Upper lobe of left lung (tissue), 4 donors: Measurements from ENCODE around the gene MYO5B.

ENCODE experiments used
- EP300 ChIP-seq, 4 donors: sonication (generic); formaldehyde crosslinking; IDR thresholded peaks; one replicate each; pipeline ENCODE4 v1.5.1; 2017; ENCODE audit warnings: antibody characterized with exemption in 4 of 4, control low read depth in 2 of 4
- POLR2A ChIP-seq, 4 donors: fragments of 450-650 bp; IDR thresholded peaks; one replicate each; pipeline ENCODE4 v1.5.1; 2016 to 2017; ENCODE audit warnings: antibody characterized with exemption in 4 of 4, mild to moderate bottlenecking in 2 of 4
- POLR2AphosphoS5 ChIP-seq, 2 donors: sonication (generic); formaldehyde crosslinking; IDR thresholded peaks; one replicate each; pipeline ENCODE4 v1.5.1; 2017; ENCODE audit warnings: antibody characterized with exemption in 2 of 2
- TF ChIP-seq, protein P1 (sequence below), 6 experiments: fragments of 450-650 bp in 4 of 6; fragments of 200-600 bp in 2 of 6; sonication (generic) in 2 of 6; IDR thresholded peaks; one replicate each; pipeline ENCODE4 v1.5.1; 2016 to 2019; ENCODE audit warnings: antibody characterized with exemption in 6 of 6

DNA sequence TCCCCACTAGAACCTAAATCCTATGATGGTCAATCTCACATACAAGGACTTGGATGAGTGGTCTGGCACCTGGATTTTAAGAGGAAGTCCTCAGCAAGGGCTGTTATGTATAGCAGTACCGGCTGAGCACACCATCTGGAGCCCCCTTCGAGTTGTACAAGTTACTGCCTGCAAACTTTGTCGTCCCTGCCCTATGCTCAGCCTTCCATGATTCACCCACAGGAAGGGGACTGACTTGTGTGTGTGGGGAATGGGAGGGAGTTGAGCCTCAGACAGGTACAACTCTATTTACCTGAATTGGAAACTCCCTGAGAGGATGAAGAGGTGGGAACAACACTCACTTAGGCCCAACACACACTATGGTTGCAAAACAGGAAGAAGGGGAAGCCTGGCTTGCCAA, 186.6 kb downstream of the MYO5B start:
- TF ChIP-seq, protein P1, sequence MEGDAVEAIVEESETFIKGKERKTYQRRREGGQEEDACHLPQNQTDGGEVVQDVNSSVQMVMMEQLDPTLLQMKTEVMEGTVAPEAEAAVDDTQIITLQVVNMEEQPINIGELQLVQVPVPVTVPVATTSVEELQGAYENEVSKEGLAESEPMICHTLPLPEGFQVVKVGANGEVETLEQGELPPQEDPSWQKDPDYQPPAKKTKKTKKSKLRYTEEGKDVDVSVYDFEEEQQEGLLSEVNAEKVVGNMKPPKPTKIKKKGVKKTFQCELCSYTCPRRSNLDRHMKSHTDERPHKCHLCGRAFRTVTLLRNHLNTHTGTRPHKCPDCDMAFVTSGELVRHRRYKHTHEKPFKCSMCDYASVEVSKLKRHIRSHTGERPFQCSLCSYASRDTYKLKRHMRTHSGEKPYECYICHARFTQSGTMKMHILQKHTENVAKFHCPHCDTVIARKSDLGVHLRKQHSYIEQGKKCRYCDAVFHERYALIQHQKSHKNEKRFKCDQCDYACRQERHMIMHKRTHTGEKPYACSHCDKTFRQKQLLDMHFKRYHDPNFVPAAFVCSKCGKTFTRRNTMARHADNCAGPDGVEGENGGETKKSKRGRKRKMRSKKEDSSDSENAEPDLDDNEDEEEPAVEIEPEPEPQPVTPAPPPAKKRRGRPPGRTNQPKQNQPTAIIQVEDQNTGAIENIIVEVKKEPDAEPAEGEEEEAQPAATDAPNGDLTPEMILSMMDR (IDR thresholded peaks at IDR 0.05), result no peak
- TF ChIP-seq EP300 (IDR thresholded peaks at IDR 0.05), result no peak
- TF ChIP-seq POLR2A (IDR thresholded peaks at IDR 0.05), result no peak
- TF ChIP-seq POLR2AphosphoS5 (IDR thresholded peaks at IDR 0.05), result no peak
